OCI-LY7 (cell line): ENCODE data around the gene ARHGAP9. TPM values are rescaled to one million over a fixed set of nuclear protein-coding genes. Genes with fewer than 3 reads are reported as not detected.

Experiments used
- BruUV-seq: library from RNA; stranded (reverse); fragments of 400-500 nt; replicated peaks from 2 replicates; lab custom pipeline; 2021; lab: Mats Ljungman, UMichigan
- CTCF ChIA-PET: fragments of 300-600 bp; sonication (Branson Sonifier 250); formaldehyde crosslinking; loops from one replicate; lab custom pipeline; 2022; ENCODE audit warnings: antibody characterized with exemption; ENCODE audit not compliant: unreplicated experiment; lab: Charles Lee
- POLR2A ChIA-PET: fragments of 300-600 bp; sonication (Branson Sonifier 250); formaldehyde crosslinking; loops from one replicate; lab custom pipeline; 2022; ENCODE audit warnings: antibody characterized with exemption; lab: Charles Lee
- DNase-seq: peaks from one replicate; pipeline ENCODE4 v3.0.0-alpha.2; 2015; ENCODE audit warnings: low spot score
- H2AFZ ChIP-seq: fragments of 200-600 bp; sonication (generic), shearing (Covaris generic); 2 replicates; pipeline ENCODE4 v1.6.1; 2014; ENCODE audit warnings: mild to moderate bottlenecking, antibody characterized with exemption, low read length, moderate library complexity
- H3K27ac ChIP-seq: fragments of 200-600 bp; sonication (generic); 2 replicates; pipeline ENCODE4 v1.5.1; 2014; ENCODE audit warnings: mixed run types, low read depth, mild to moderate bottlenecking, moderate library complexity, low read length, inconsistent platforms; ENCODE audit not compliant: poor library complexity, severe bottlenecking
- H3K36me3 ChIP-seq: fragments of 200-600 bp; sonication (generic); 2 replicates; pipeline ENCODE4 v1.6.1; 2014; ENCODE audit warnings: mild to moderate bottlenecking, antibody characterized with exemption, low read length, moderate library complexity, mixed read lengths; ENCODE audit not compliant: insufficient read depth
- H3K4me1 ChIP-seq: fragments of 200-600 bp; sonication (generic); 2 replicates; pipeline ENCODE4 v1.5.1; 2014; ENCODE audit warnings: mild to moderate bottlenecking, low read length; ENCODE audit not compliant: insufficient read depth, poor library complexity, severe bottlenecking
- H3K4me2 ChIP-seq: fragments of 200-600 bp; sonication (generic); 2 replicates; pipeline ENCODE4 v1.6.1; 2014; ENCODE audit warnings: mild to moderate bottlenecking, low read length
- H3K4me3 ChIP-seq: fragments of 200-600 bp; sonication (generic); 2 replicates; pipeline ENCODE4 v1.5.1; 2014; ENCODE audit warnings: mild to moderate bottlenecking, low read depth, low read length; ENCODE audit not compliant: poor library complexity, severe bottlenecking
- H3K79me2 ChIP-seq: fragments of 200-600 bp; sonication (generic); 2 replicates; pipeline ENCODE4 v1.6.1; 2016; ENCODE audit warnings: low read depth, mild to moderate bottlenecking, low read length, moderate library complexity, mixed read lengths; ENCODE audit not compliant: insufficient read depth
- H3K9me2 ChIP-seq: fragments of 200-600 bp; sonication (generic); 2 replicates; pipeline ENCODE4 v1.6.1; 2016; ENCODE audit warnings: mild to moderate bottlenecking, low read length, mixed read lengths; ENCODE audit not compliant: insufficient read depth
- H3K9me3 ChIP-seq: fragments of 200-600 bp; sonication (generic); 2 replicates; pipeline ENCODE4 v1.6.1; 2014; ENCODE audit warnings: mild to moderate bottlenecking, mixed run types, low read length, mixed read lengths
- H4K20me1 ChIP-seq: fragments of 200-600 bp; sonication (generic); 2 replicates; pipeline ENCODE4 v1.6.1; 2014; ENCODE audit warnings: mild to moderate bottlenecking, antibody characterized with exemption, low read length, moderate library complexity, mixed read lengths; ENCODE audit not compliant: insufficient read depth
- CTCF ChIP-seq: fragments of 200-600 bp; sonication (generic); conservative IDR thresholded peaks from 2 replicates; pipeline ENCODE4 v1.5.1; 2014; ENCODE audit warnings: mild to moderate bottlenecking, antibody characterized with exemption, low read length, moderate library complexity, mixed read lengths
- EZH2phosphoT487 ChIP-seq: fragments of 200-600 bp; sonication (generic); IDR thresholded peaks from 2 replicates; pipeline ENCODE4 v1.6.1; 2018; ENCODE audit warnings: low read depth, borderline replicate concordance, mild to moderate bottlenecking, mixed run types, antibody characterized with exemption, low read length, moderate library complexity, mixed read lengths
- intact Hi-C: fragments of 100-400 bp; cut with micrococcal nuclease; formaldehyde crosslinking; loops from one replicate; pipeline ENCODE4 v1.10.0; 2022; ENCODE audit not compliant: unreplicated experiment
- total RNA-seq, 2 experiments: library from RNA; depleted of rRNA in 1 of 2; stranded (reverse); fragments of >200 nt in 1 of 2; shearing (Covaris generic) in 1 of 2; gene quantifications; 2 replicates each; pipeline ENCODE4 v1.2.3, GENCODE V29; 2014 to 2022

Gene ARHGAP9
- total RNA-seq, 2 experiments from 2014 or later, result 66.2 to 111 TPM

GRCh38 chr12:57487055-57487596 is 7.5 kb upstream of the ARHGAP9 start:
- BruUV-seq, result no TSS peak
- DNase-seq, result no peak
- Histone ChIP-seq H3K4me2 (peak overlapping the region; percentile 22; the same call in 1 of the 2 replicates), H3K79me2 (peaks cover 37% of the 10 kb centered on the region), H3K4me3 (no peak overlapping the region), H3K36me3 (peaks cover 42% of the 10 kb centered on the region), H3K4me1 (peaks cover 29% of the 10 kb centered on the region), H4K20me1 (no peaks in the 10 kb centered on the region; the same call in 1 of the 2 replicates), H3K9me2 (no peaks in the 10 kb centered on the region), H3K27ac (no peak overlapping the region), H3K9me3 (no peaks in the 10 kb centered on the region), H2AFZ (peak overlapping the region; percentile 37; the same call in 1 of the 2 replicates)
- CTCF ChIA-PET, result interaction anchor here (0.9 kb wide), 1 partner anchor 10 kb away, joined by 3 read pairs; no protein-coding TSS in a partner anchor
- TF ChIP-seq CTCF (no peak), EZH2phosphoT487 (no peak)
- POLR2A ChIA-PET, result interaction anchor here (0.6 to 1.0 kb wide), 3 partner anchors 10 to 214 kb away, joined by 3 to 8 read pairs (median 4); no protein-coding TSS in a partner anchor
- intact Hi-C loops, result loop anchor here (1.0 kb wide), 1 partner anchor 33 kb away; the partner anchor contains the start of gene DDIT3

GRCh38 chr12:57485695-57486094 is 6.0 kb upstream of the ARHGAP9 start:
- Histone ChIP-seq H3K9me3 (no peaks in the 10 kb centered on the region), H3K4me3 (no peak overlapping the region), H3K4me2 (no peak overlapping the region), H3K79me2 (peaks cover 29% of the 10 kb centered on the region), H3K27ac (no peak overlapping the region), H2AFZ (no peak overlapping the region), H3K9me2 (no peaks in the 10 kb centered on the region), H3K4me1 (peaks cover 33% of the 10 kb centered on the region), H3K36me3 (peaks cover 28% of the 10 kb centered on the region), H4K20me1 (no peaks in the 10 kb centered on the region; the same call in 1 of the 2 replicates)
- POLR2A ChIA-PET, result interaction anchor here (0.7 to 1.1 kb wide), 3 partner anchors 8 to 34 kb away, joined by 3 to 5 read pairs (median 3); no protein-coding TSS in a partner anchor
- intact Hi-C loops, result no loop called here
- no peak for DNase-seq
- CTCF ChIA-PET, result no interaction called here
- TF ChIP-seq EZH2phosphoT487 (no peak), CTCF (no peak)
- TSS peak; percentile 64 for BruUV-seq

GRCh38 chr12:57483466-57483865 is 3.8 kb upstream of the ARHGAP9 start:
- no peaks in the 10 kb centered on the region for H3K9me2 ChIP-seq
- no peak overlapping the region for H3K4me3 ChIP-seq
- peak; percentile 49 for DNase-seq
- peaks cover 6% of the 10 kb centered on the region for H3K79me2 ChIP-seq
- peaks cover 48% of the 10 kb centered on the region for H3K4me1 ChIP-seq
- H4K20me1 ChIP-seq, result no peaks in the 10 kb centered on the region
- peak overlapping the region; percentile 42 for H3K4me2 ChIP-seq
- CTCF ChIA-PET, result no interaction called here
- peak overlapping the region; percentile 42 for H3K27ac ChIP-seq
- peaks cover 6% of the 10 kb centered on the region; the same call in 1 of the 2 replicates for H3K36me3 ChIP-seq
- no peaks in the 10 kb centered on the region for H3K9me3 ChIP-seq
- intact Hi-C loops, result no loop called here
- BruUV-seq, result no TSS peak
- TF ChIP-seq CTCF (no peak), EZH2phosphoT487 (no peak)
- 0 out of 2 replicates have a peak overlapping the region, but pooled peaks have one; percentile 21 for H2AFZ ChIP-seq
- POLR2A ChIA-PET, result no interaction called here
